ENCODE measurements around the gene TPCN1.

Gene TPCN1

DNA sequence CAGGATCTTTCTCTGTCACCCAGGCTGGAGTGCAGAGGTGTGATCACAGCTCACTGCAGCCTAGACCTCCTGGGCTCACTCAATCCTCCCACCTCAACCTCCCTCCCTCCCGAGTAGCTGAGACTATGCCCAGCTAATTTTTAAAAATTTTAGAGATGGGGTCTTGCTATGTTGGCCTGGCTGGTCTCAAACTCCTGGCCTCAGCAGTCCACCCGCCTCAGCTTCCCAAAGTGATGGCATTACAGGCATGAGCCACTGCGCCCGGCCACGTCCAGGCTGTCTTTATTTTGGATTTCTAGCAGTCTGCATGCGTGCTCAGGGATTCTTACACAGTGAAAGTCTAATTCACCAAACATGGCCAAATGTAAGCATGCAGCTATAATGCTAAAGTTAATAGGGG is 95.9 kb downstream of the TPCN1 start:
- no peak for DNase-seq

DNA sequence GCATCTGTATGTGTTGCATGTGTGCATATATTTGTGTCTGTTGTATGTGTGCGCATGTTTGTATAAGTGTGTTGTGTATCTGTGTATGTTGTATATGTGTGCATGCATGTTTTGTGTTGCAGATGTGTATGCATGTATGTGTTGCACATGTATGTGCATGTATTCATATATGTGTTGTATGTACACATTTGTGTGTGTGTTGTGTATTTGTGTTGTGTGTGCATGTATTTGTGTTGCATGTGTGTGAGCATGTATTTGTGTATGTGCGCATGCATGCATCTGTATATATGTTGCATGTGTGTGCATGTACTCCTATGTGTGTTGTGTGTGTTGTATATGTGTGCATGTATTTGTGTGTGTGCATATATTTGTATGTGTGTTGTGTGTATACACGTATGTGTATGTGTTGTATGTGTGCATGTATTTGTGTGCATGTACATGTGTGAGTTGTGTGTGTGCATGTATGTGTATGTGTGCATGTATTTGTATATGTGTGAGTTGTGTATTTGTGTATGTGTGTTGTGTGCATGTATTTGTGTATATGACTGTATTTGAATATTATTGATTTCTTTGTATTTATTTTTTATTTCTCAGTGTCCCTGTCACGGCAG is 96.9 kb downstream of the TPCN1 start:
- DNase-seq: no peak

DNA sequence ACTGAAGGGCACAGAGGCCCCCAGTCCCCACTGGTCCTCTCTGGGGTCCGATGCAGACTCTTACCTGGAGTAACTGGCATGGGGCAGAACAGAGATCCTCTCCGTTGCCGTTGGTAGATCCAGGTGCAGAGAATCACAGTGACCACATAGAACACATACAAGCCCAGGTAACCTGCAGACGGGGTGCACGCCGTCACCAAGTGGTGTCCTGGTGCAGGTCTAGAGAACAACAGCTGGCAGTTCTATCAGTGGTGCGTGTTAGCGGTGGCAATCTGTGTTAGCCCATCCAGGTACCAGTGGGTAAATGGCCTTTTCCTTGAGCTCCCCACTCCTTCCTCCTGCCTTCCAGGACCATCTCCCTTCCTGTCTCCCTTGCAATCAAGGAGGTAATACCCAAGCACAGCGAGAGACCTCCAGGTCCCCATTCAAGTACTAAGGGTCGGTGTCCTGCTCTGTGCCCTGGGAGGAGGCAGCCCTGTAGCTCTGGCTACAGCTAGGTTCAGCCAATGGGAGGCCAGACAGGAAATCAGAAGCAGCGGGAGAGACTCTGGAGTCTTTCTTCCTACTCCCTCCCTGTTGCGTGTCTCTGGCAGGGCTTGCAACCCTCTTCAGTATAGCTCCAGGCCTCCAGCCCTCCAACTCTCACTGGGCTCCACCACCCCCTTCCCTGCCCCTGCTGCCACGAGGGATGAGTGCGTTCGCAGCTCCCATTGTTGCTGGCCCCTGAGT is 97.8 kb downstream of the TPCN1 start:
- DNase-seq: no peak

DNA sequence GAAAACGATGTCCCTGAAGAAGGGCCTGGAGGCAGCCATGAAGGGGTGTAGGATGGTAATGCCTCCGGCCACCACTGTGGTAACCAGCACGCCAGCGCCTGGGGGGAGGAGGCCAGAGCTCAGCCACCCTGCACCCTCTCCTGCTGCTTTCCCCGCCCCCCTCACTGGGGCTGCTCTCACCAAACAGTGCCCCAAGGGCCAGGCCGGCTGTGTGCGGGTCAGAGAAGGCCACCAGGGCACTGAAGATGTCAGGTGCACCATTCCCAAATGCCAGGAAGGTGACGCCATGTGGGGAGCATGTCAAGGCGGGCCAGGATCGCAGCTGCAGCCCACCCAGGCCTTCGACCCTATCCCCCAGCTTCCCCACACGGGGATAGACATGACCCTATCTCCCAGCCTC is 99.1 kb downstream of the TPCN1 start:
- DNase-seq: no peak

DNA sequence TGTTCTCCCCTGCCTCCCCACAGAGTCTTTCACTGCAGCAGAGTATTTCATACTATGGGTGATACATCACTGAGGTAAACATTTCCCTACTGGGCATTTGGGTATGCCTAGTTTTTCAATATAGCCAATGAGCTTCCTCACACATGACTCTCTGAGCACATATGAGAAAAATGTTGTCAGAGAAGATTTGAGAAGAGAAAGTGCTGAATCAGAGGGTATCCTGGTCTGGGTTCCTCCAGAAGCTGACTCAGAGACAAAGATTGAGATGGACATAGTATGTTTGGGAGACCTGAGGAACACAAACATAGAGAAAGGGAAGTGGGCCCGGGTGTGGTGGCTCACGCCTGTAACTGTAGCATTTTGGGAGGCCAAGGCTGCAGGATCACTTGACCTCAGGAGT is 101.1 kb downstream of the TPCN1 start:
- no peak for DNase-seq

DNA sequence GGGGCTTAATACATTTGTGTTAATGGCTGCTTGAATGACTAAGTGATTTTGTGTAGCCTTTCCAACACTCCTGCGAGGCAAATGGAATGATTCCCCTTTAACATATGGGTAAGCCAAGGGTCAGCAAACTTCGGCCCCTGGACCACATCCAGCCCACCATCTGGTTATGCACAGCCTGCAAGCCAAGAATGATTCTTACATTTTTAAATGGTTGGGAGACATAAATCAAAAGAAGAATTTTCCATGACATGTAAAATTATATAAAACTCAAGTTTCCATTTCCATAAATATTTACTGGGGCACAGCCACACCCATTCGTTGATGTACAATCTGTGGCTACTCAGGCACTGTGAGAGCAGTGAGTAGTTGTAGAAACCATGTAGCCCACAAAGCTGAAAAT is 104.7 kb downstream of the TPCN1 start:
- no peak for DNase-seq

DNA sequence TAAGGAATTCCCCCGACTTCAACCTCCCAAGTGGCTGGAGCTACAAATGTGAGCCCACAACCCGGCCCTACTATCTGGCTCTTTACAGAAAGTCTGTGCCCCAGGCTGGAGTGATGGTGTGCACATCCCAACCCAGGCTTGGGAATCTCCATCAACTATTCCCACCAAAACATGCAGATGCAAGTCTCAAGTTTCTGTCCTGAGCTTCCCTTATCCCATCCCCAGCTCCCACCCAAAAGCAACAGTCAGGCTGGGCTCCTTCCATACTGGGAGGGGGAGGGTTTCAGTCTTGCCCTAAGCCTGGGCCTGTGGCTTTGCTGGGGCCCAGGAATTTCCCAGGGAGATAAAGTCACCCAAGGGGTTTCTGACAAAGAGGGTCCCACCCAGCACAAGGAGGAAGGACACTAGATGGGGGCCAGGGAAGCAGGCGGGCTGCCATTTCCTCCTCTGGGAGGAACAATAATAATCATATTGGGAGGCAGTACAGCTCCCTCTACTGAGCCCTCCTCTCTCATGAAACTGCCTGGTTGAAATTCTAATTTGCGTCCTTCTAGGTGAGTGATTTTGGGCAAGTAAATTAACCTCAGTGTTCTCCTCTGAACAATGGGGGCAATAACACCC is 105.6 kb downstream of the TPCN1 start:
- DNase-seq: no peak

DNA sequence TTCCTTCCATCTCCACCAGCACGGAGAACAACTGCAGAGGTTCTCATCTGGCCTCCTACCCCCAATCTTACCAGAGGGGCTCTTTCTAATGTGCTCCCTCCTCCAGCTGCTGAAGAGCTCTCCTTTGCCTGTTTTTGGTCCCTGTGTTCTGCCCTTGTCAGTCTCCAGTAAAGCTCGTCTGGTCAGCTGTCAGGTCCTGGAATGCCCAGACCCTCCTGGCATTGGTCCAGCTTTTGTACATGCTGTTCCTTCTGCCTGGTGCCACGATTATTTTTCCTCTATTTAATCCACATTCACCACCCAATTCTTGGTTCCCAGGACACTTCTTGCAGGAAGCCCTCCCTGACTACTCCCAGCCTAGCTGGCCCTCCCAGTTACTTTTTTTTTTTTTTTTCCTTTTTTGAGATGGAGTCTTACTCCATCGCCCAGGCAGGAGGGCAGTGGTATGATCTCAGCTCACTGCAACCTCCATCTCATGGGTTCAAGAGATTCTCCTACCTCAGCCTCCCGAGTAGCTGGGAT is 107.2 kb downstream of the TPCN1 start:
- no peak for DNase-seq

DNA sequence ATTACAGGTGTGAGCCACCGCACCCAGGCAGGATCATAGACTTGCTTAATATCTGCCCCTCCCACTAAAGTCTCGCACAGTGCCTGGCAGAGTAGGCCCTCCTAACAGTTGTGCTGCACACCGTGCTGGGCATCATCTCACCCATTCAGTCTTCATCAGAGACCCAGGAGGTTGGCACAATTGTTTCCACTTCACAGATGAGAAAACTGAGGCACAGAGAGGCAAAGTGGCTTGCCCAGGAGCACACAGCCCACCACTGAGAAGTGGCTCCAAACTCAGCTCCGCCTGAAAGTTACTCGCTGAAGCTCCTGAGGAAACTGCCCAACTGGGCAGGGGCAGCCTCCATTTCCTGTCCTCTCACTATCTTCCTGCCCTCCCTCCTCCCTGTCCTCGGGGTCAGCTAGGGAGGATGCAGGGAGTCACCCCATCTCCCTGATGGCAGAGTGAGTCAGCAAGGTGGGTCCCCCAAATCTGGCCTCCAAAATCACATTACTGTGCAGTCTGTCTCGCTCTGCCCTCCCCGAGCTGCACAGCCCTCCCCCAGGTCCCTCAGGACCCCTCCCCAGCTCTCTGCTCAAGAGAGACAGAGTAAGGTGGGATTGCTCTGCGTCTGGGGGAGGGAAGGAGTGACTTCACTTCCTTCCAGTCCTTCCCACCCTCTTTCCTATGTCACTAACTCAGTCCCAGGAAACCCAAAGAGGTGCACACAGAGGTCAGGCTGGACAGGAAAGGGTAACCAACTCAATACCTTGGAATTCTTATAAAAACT is 107.9 kb downstream of the TPCN1 start:
- no peak for DNase-seq

DNA sequence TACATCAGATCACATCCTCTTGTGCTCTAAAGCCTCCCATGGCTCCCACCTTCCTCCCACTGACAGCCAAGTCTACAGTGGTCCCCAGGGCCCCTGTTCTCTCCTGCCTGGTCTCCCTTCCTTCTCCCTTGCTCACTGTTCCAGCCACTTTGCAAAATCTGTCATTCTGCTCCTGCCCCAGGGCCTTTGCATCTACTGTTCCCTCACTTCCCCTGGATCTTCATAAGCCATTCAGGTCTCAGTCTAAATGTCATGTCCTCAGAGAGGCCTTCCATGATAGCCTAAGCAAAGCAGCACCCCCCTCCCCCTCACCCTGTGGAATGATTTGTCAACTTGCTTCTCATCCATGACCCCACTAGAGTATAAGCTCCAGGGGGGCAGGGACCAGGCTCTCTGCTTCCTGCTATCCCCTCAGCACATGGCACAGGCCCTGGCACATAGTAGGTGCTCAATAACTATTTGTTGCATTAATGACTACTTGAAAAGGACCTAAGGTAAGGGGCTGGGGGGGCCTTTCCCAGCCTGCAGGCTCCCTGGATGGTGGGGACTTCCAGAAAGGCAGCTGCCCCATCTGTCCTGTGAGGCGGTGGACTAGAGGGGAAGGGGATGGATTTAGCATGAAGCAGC is 108.6 kb downstream of the TPCN1 start:
- no peak for DNase-seq

DNA sequence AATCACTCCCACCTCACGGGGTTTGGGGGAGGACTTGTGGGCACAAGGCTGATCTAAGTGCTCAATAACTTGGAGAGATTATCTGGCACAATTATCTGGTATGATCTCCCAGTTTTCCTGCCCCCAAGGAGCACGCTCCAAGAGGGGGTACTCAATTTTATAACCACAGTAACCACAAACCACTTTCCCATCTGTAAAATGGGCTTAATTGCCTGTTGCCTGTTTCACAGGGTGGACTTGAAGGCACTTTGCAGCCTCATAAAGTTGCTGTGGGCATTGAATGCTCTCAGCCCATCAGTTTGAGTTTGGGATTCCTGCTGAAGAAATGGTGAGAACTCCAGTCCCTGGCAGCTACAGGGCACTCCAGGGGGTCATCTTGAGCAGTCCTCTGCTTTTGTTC is 109.2 kb downstream of the TPCN1 start:
- no peak for DNase-seq

DNA sequence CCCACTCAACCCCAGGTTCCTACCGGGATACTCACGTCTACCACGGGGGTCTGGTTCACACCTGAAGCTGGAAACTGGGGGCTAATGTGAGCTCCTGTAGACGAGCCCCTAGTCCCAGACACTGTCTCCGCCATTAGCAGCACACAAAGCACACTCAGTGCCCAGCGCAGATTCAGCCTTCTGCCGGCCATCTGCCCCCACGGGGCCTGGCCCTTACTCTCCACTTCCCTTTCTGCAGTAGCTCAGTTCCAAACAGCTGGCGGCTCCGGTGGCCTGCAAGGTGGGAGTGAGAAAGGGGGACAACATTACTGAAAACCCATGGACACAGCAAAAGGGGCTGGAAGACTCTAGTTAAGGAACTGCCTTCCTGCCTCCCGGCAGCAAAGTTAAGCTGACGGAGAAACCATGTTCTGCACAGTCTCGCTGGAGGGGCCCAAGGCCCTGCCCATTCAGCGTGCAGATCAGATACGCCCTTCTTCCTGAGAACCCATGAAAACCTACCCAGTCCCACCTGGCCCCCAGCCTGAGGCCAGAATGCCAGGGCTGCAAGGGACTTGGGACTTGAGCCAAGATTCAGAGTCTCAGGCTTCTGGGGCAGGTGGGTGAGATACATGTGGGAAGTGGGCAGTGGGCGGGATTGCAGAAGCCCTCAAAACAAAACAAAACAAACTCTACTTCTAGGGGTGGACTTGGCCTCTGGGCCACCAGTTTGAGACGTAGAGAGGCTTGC is 111.6 kb downstream of the TPCN1 start:
- DNase-seq: no peak

DNA sequence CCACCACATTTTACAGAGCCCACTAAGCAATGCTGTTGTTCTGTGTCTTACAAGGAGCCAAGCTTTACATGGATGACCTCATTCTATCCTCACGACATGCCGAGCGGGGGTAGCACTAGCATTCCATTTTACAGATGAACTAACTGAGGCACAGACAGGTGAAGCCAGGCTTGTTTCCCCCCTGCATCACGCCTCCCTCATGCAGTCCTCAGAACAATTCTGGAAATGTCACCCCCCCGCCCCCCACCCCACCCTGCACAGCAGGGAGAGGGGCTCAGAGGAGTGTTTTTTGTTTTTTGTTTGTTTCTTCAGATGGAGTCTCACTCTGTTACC is 112.1 kb downstream of the TPCN1 start:
- no peak for DNase-seq

DNA sequence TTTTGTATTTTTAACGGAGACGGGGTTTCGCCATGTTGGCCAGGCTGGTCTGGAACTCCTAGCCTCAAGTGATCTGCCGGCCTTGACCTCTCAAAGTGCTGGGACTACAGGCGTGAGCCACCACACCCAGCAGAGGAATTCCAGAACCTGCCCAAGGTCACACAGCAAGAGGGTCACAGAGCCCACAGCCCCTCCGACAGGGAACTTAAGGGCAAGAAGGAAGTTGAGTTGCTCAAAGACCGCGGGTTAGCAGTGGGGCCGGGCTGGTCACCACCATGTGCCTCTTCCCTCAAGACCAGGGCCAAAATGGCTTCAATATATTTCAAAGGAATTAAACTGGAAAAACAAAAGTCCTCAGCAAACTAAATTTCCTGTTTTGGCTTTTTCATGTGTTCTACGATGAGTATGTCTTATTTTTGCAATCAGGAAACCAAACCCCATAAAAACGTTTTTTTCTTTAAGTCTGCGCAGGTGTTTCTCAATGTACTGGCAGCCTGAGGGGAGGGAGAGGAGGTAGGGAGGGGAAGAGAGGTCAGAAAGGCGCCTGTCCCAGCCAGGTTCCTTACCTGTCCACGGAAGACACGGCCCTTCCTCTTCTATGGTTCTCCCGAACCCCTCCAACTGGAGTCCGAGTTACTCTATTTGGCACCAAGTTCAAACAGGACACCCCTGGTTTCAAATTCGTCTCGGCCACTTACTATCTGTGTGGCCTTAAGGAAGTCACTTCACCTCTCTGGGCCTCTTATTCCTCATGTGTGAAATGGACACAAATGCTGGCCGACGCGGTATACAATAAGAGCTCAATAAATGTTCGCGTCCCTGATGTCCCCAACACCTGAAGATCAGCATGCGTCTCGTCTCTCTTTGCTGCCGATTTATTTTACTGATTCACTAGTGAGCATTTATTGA is 112.9 kb downstream of the TPCN1 start:
- DNase-seq: no peak

DNA sequence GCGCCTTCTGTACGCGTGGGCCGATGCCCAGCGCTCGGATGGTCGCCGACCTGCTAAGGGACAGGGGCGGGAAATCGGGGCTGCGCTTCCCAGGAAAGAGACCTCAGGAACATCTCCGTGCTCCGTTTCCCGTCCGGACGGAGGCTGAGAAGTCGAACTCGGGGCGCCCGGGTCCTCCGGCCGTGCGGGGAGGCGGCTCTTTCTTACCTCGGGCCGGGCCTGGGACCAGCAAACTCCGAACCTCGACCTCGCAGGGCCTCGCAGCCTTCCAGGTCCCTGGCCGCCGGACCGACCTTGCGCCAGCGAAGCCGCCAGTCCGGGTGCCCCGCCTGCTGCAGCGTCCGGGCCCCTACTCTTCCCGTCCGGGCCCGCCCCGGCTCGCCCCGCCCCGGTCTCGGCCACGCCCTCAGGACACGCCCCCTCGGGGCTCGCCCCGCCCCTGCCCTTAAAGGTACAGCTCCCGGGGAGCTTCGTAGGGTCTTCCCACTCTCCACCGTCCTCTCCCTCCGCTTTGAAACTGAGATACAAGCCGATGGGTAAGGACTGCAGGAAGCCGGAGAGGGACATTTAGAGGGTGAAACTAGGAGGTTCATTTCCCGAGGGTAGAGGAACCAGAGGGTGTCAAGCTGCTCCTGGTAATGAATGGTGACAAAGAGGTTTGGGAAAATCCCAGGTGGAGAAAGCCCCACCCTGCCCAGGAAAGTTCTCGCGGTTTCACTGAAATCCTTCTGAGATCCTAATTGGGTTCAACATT is 113.7 kb downstream of the TPCN1 start, which contains the start of gene SLC8B1:
SLC8B1 (minus strand) TSS at position 324 of the 754 bp plus-strand sequence. CDS start 2,231 bp downstream, outside the sequence.
- peak; percentile 41 to 60 for DNase-seq

DNA sequence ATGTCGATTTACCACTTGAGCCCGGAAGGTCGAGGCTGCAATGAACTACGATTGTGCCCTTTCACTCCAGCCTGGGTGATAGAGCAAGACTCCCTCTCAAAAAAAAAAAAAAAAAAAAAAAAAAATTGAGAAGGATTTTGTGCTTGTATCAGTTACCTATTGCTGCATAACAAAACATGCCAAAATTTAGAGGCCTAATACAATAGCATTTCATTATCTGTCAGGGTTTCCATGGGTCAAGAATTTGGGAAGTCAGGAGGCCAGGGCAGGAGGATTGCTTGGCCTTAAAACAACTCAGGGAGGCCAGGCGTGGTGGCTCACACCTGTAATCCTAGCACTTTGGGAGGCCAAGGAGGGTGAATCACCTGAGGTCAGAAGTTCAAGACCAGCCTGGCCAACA is 118.3 kb downstream of the TPCN1 start:
- no peak for DNase-seq

DNA sequence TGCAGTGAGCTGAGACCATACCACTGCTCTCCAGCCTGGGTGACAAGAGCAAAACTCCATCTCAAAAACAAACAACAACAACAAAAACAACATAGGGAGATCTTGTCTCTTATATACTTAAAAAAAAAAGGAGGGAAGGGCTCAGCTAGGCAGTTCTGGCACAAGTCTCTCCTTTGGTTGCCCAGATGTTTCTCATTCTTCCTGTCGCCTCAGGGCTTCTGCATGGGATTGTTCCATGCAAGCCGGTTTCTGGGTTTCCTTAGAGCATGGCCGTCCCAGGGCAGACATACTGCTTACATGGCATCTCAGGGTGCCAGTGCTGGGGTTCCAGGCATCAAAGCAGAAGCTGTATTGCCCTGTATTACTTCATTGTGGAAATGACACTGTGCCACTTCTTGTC is 118.8 kb downstream of the TPCN1 start:
- no peak for DNase-seq

DNA sequence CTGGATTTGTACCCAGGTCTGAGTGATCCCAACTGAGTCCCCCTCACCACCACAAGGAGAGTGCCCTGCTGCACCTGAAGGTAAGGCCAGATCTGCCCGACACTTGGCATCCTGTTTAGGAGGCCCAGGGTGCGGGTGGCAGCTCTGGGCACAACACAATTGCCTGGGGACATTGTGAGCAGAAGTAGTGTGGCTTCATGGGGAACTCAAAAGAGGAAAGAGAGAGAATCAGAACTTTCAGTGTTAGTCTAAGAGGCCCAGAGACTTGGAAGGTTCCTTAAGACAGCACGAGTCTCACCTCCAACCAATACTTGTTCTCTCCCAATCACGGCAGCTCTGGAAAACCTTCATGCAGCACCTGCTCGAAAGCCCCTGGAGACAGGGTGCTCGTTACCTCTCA is 120.3 kb downstream of the TPCN1 start:
- no peak for DNase-seq

DNA sequence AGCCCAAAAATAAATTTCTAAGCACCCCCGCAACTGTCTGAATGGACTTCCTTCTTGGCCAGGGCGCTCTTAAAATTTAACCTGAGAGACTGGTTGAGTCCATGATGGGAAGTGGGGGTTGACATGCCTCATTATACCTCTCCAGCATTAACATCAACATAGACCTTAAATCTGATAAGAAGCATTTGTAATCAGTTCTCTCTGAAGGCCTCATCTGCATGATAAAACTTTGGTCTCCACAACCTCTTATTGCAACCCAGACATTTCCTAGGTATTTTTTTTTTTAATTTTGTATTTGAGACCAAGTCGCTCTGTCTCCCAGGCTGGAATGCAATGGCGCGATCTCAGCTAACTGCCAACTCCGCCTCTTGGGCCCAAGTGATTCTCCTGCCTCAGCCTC is 124.1 kb downstream of the TPCN1 start:
- DNase-seq: no peak

DNA sequence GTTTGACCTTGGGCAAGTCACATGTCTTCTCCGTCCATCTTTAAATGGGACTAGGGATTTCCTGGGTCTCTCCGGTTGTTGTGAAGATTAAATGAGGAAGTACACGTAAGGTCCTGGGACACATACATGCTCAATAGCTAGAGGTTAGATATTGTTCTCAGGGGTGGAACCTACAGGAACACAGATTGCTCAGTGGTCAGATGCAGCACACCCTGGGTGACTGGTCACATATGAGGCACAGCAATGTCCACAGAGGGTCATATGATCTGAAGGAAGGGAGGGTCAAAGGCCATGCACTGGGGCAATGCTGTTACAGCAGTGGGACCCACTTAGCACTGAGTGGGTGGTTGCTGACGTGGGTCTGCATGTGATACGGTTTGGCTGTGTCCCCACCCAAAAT is 125.1 kb downstream of the TPCN1 start:
- DNase-seq: no peak
